Hippocampal formation (tissue), 2 donors: ENCODE data around the gene POLL.
A peak's percentile ranks its signal among the peaks of the same experiment; 100 is the strongest.
"Not testable (repeated sequence)": the region's sequence is repeated elsewhere in the genome, so short reads cannot be mapped to it uniquely, and the experiment has no call there.

ENCODE experiments used
- DNase-seq, 2 donors: peaks; one replicate each; lab custom pipeline; 2025; lab: John Stamatoyannopoulos, UW

POLL gene

DNA sequence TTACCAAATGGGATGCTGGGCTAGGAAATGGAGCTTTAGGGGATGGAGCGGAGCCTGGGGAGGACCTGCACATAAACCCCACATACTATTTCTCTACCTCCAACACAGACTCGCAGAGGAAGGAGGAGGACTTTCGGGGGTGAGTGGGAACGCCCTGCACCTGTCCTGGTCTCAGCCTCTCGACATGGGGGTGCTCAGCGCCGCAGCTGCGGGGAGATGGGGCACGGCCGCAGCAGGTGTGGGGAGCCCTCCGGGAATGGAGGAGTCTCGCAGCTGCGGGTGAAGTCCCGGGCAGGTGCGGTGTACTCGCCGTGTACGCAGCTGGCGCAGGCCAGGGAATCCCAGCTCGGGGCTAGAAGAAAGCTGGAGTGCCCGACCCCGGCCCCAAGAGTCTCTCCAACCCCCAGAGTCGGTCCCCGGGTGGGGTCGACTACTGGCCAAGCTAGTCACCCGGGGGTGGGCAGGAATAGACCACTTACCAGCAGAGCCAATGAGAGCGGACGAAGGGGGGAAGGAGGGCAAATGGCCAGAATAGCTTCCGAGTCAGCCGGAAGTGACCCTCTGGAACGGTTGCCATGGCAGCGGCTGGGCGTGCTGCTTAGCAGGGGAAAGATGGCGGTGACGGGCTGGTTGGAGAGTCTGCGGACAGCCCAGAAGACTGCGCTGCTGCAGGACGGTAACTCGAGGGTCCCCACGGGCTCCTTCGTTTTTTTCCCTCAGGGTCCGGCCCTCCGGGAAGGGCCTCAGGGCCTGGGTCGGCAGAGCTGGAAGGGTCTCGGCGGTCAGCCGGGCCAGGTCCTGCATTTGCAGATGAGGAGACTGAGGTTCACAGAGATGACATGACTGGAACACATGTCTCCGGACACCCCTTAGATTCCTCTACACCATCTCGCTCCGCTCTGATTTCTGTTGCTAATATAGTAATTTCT lies at the start of gene POLL, which contains the start of gene DPCD:
Gene POLL (minus strand): TSS at position 533 of the 929 bp plus-strand sequence. CDS start 897 bp downstream, outside the sequence.
Gene DPCD (plus strand): TSS at position 597 of the 929 bp plus-strand sequence. CDS start 16 bp downstream, at position 613.
- peak; percentile 87 to 91 for DNase-seq

DNA sequence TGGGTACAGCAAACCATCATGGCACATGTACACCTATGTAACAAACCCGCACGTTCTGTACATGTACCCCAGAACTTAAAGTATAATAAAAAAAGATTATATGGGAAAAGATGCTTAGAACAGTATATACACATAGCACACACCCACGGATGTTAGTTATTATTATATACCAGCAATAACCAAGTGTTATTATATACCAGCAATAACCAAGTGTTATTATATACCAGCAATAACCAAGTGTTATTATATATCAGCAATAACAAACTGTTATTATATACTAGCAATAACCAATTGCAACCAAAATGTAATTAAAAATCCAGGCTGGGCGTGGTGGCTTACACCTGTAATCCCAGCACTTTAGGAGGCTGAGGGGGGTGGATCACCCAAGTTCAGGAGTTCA lies 45.5 kb upstream of the POLL start:
- not testable (repeated sequence) for DNase-seq

DNA sequence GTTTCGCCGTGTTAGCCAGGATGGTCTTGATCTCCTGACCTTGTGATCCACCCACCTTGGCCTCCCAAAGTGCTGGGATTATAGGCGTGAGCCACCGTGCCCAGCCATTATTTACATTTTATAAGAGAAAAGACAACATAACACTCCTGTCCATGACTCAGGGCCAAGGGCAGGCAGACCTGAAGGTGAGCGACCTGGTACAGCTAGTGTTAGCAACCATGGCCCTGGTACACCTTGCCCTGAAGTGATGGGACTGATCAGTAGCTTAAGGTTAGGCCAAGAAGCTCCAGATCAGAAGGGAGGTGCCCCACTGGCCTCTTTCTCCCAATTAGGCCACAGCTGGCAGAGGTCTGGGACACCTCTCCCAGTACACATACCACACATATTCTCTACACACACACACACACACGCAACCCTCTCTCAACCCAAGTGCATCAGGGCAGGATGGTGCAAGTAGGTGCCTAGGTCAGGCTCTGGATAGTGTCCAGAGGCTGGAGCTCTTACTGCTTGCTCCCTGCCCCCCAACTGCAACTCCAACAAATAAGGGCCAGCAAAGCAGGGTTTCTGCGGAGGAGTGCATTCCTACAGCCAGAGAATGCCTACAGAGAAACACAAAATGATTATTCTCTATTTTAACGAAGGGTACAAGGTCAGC lies 43.9 kb upstream of the POLL start:
- no peak for DNase-seq

DNA sequence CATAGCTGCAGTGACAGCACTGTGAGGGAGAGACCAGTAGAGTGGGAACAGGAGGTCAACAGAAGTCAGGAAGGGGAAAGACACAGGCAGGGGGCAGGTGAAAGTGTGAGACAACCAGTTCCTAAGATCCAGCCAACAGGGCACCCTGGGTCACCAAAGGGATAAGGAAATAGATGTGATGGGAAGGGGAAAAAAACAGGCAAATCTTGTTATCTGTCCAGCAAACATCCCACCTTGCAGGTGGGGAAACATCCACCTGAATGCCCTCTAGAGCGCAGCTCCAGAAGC lies 42.5 kb upstream of the POLL start:
- no peak for DNase-seq

DNA sequence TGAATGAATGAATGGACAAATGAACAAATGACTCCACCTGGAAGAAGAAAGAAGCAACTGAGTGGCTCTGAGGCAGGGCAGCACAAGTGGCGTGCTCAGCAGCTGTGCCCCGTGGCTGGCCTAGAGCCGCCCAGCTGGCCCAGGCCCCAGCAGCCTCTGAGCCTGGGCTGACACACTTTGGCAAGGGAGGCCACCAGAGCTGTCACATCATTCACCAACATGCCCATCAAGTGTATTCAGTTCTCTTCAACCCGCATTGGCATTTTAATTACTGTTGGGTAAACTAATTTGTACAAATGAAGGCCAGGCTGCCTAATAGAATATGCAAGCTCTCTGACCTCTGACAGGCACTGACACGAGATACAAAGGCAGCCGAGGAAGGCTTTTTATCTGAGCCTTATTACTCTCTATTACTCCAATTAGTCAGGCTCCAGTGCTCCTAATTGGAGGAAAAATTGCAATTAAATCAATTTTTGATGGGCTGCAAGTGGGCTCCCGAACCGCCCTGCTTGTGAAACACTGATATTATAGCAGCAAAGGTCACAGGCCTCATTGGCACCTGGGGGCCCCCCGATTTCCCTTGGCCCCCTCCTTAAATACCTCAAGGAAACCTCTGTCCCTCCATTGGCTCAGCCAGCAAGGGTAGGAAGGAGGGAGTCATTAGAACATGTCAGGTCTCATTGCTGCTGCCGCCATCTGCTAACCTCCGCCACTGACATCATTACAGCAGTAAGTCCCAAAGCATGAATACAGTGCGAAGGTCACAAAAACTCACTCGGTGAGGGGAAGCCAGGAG lies 42.0 kb upstream of the POLL start:
- peak; percentile 38 to 40 for DNase-seq

DNA sequence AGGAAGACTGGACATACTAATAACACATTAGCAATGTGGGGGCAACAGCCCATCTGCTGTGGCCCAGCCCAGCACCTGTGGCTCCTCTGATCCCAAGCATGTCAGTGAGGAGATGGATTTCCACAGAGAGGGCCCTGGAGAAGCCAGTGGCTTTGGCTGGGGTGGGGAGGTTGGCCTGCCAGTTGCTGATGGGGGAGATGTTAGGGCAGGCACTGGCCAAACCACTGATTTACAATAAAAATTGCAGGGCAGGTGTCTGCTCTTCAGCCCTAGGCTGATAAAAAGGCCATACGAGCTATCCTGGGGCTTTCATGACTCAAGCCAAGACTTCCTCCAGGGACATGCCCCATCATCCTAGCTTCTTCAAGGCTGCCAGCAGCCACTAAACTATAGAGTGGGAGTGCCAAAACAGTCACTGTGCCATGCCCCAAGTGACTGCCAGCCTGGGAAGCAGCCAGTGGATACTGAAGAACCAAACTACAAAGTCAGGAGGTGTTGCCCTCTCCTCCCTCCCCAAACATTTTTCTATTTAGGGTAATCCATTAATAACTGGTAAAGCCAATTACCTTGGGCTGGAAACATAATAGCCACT lies 37.9 kb upstream of the POLL start:
- DNase-seq, result no peak

DNA sequence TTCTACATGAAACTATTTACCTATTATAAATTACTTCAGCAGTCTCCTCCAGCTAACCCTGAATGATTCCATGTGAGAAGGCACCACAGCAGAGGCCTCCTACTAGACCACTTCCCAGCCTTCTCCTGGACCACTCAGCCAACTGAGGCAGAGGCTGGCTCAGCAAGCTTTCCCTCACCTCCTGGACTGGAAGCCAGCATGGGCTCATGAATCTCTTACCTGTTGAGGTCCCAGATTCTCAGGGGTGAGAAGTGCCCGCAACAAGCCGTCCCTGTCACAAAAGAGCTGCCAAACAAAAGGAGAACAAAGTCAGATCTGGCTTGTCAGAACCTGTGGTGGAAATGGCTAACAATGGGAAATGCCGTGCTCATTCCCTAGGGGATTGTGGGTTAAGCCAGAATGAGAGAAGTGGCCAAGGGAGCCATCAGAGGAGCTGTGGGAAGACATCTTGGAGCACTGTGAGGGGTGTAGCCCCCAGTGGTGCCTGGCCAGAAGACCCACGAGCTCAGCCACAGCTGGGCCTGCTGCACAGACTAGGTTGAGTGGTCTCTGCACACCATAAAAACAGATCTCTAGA lies 36.6 kb upstream of the POLL start:
- DNase-seq, result no peak

DNA sequence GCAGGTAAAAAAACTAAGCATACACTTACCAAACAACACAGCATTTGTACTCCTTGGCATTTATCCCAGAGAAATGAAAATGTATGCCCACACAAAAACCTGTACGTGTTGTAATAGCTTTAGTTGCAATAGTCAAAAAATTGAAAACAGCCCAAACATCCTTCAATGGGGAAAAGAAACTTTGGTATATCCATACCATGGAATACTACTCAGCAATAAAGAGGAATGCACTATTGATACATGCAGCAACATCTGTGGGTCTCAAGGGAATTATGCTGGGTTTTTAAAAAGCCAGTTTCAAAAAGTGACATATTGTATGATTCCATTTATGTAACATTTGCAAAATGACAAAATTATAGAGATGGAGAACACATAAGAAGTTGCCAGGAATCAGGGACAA lies 35.5 kb upstream of the POLL start:
- no peak for DNase-seq

DNA sequence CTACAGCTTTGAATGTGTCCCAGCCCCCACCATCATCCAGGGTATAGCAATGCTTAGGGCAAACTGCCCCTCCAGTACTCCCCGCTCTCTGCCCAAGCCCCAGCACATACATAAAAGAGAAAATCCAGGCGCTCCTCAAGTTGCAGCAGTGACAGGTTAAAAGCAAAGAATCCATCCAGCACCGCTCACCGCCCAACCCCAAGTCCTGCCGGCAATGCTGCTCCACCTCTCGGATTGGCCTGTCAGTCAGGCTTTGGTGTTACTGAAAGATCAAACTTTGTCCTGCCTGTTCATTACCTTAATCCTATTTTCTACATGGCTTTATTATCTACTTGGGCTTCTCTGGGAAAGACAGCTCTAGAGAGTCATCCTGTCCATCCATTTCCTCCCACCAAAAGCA lies 31.9 kb upstream of the POLL start:
- no peak for DNase-seq

DNA sequence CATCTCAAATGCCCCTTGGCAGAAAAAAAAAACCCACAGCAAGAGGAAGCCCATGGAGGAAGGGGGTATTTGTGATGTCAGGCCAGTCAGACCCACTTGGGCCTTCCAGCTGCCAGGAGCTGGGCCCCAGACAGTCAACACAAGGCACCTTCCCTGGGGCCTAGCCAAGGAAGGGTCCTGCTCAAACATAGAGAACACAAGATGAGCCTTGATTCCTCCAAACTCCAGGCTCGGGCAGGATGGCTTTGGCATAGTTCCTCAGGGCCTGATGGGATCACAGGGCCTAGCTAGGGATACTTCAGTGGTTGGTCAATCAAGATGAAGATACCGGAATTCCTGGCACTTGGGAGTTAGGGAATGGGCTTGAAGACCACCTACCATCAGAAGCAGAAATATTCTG lies 30.8 kb upstream of the POLL start:
- no peak for DNase-seq

DNA sequence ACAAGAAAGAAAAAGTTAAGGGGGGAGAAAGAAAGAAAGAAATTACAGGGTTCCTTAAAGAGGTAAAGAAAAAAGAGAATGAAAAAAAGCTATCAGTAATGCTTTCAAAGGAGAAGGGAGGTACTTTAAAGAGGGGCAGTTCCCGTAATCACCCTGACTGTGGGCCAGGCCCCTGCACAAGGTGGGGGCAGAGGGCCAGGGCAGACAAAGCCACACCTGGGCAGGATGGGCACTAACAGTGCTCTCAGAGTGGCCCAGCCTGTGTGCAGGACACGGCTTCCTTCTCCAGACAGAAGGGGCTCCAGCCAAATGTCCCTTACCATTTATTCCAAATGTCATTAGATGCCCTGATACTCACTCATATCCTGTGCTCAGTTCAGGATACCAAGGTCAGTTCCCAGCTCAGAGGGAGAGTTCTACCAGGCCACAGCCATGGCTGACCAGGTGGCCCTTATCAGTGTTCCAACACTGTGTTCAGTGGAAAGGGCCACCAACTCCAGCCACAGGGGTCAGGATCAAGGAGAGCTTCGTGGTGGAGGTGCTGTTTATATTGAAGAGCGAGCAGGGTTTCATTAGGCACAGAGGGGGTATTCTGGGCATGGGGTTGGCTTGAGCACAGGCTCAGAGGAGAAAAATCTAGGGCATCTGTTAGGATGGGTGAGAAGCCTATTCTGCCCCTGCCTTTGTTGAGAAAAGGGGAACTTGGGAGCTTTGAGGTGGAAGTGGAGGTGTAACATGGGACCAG lies 29.9 kb upstream of the POLL start:
- DNase-seq, result no peak

DNA sequence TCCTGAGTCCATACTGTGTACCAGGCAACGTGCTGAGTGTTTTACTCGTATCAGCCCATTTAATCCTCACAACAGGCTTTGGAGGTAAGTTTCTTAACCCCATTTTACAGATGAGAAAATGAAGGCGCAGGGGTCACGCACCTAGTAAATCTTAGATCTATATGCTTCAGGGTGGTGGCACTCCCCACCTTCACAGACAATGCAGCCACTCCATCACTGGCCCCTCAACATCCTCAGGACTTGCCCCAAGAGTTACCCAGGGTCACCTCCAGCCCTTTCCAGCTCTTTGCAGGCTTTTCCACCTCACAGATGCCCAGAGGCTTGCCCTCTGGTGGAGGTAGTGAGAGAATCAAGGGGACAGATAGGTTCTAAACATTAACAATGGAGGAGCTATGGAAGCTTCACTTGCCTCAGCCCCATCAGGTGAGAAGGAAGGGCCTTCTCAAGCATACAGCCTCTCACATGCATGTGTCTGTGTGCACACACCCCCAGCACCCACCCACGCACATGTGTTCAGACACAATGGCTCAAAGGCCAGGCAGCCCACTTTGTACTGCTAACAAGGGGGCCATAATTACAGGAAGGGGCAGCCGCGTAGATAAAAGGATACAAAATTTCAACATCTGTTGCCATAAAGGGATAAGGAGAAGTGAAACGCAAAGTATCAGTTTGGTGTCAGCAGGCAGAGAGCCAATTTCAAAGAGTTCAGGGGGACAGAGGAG lies 29.2 kb upstream of the POLL start:
- DNase-seq, result no peak

DNA sequence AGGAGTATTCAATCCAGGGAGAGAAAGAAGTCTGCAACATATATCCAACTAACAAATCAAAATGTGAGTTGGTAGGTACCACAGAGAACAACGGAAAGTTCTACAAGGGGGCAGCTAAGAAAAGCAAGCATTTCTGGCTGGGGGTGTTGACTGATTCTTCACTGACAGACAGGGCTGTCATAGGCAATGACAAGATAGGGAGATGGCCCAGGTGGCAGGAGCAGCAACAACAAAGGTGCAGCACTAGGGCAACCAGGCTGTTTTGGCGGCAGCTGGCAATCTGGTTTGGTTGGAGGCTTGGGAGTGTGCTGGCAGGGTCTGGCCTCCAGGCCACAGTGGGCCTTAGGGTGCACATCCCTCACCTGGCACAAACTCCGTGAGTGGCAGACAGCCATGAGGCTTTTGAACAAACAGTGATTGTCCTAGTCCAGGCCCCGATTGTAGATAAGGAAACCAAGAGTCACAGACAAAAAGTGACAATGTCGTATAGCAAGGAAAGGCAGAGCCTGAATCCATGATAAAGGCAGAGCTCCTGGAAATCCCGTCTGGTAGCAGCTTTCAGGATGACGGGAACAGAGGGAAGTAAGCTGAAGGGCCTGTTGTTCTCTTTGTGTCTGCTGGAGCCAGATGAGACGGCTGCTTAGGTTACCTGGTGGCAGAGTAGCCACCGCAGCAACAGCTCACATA lies 28.5 kb upstream of the POLL start:
- DNase-seq, result no peak

DNA sequence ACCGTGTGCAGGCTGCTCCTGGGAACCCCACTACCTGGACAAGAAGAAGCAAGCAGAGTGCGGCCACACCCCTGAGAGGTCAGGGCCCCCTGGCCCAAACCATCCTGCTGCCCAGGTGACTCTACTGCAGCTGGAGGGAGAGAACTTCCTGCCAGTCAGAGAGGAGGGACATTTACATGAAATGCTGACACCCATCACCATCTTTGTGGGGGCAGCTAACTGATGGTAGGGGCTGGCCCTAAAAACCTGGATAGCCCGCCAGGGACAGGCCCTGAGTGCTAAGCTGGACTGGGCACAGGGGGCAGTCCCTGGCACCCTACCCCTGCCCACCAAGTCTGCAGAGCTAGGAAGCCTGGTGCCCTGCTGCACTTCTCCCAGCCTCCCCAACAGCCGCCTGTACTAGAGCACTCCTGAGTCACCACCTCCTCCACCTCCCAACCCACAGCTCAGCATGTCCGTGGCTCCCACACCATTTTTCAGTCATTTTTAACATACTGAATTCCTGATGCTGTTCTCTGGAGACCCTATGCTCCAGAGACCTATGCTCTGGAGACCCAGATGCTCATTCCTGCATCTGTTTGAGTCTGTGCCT lies 27.6 kb upstream of the POLL start:
- no peak for DNase-seq

DNA sequence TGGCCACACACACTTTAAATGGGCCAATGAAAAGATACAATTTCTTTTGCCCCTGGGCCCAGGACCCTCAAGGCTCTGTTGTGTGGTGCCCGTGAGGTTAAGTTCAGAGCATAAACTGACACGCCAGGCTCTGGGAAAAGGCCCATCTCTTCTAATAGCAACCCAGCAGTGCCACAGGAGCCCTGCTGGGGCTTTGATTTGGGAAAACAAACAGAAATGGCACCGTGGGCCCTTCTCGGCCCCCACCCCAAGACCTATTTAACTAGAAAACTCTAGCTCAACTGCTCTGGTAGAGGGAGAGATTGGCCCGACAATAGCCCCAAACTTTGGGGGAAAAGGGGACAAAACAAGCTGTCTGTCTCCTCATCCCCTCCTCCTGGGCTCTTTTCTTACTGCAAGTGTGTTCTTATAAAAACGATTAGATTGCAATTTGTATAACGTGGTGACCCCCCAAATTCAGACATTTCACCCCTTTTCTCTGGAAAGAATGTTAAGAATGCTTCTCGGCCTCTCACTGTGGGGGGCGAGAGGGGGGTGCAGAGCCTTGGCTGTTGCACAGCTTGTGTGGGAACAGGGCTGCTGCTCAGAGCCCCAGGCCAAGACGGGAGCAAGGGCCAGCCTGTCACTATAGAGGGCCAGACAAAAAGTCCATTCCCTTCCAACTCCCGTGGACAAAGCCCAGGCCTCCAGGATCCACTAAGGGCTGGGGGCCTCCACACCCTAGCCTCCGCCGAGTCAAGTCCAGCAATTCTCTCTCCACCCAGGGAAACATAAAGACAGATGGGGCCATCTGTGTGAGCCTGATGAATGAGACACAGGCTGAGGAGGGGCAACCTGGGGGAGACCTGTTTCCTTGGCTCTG lies 26.8 kb upstream of the POLL start:
- DNase-seq, result no peak

DNA sequence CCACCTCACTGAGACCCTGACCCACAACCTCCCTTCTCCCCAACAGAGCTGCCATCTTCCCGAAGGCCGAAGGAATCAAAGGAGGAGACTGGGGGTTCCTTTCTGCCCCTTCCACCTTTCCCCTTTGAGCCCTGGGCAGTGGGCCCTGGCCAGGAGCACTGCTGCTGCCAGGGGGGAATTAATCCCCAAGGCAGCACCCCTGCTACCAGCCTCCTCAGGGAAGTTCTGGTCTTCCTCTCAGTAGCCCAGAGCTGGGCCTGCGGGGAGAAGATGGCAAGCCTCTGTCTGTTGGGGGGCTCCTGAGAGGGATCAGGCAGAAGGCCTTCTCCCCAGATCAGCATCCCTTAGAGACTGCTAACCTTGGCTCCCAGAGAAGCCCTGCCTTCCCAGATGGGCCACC lies 25.6 kb upstream of the POLL start:
- no peak for DNase-seq

DNA sequence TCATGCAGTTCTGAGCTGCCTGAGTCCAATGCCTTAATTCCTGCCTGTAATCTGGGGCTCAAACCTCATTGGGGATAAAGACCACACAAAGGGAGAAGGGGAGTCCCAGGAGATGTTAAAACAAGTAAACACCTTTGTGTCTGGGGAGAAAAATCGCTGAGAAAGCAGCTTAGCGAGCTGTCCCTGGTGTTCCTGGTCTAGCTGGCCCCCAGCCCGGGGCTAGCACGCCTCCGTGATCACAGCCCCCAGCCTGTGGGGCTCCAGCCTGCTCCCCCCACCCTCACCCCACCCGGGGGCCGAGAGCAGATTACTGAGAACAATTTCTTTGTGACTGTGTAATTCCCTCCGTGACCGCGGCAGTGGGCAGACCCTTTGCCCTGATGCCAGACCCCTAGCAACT lies 24.8 kb upstream of the POLL start:
- no peak for DNase-seq

DNA sequence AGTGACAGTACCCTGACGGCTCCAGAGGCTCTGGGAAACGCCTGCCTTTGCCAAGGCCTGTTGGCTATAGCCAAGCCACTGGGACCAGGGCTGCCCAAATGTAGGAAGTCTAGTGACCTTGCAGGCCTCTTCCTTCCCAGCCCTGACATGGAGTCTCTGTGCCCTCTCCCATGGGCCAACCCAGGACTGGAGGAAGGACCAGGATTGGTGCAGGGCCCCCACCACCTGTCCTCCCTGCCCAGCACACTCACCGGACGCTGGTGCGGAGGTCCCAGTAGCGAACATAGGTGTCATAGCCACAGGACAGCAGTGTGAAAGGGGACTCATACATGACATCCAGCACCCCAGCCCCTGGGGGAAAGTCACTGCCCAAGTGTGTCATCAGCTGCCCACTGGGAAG lies 24.0 kb upstream of the POLL start:
- no peak for DNase-seq
